Measurements from ENCODE around the gene ANKRD6.

GRCh38 chr6:89566930-89567629 is 134.1 kb downstream of the ANKRD6 start:
- TF ChIP-seq EZH2 (IDR thresholded peaks at IDR 0.05) (no peak), POLR2AphosphoS5 (IDR thresholded peaks at IDR 0.05; ENCODE audit: borderline replicate concordance, low read depth, low read length) (no peak)
